SK-N-SH treated with all-trans-retinoic acid at 6 μM for 48 hours (cell line): ENCODE data around the gene ARHGEF10L.

Experiments
- ARNTL ChIP-seq: fragments of 450-650 bp; formaldehyde crosslinking; IDR thresholded peaks from 2 replicates; pipeline ENCODE4 v1.5.0; 2020; ENCODE audit warnings: low read depth, mild to moderate bottlenecking, moderate library complexity, borderline replicate concordance
- CSDC2 ChIP-seq: fragments of 250-450 bp; sonication (Bioruptor Pico); IDR thresholded peaks from 2 replicates; pipeline ENCODE4 v1.5.0; 2020; ENCODE audit warnings: mild to moderate bottlenecking, moderate library complexity
- OSR1 ChIP-seq: fragments of 250-450 bp; sonication (Bioruptor Pico); IDR thresholded peaks from 2 replicates; pipeline ENCODE4 v1.8.0; 2022; ENCODE audit warnings: moderate library complexity, mild to moderate bottlenecking, inconsistent platforms
- PPARA ChIP-seq: fragments of 250-450 bp; sonication (Bioruptor Pico); IDR thresholded peaks from 2 replicates; pipeline ENCODE4 v1.5.0; 2020; ENCODE audit warnings: mild to moderate bottlenecking, borderline replicate concordance
- ZFP30 ChIP-seq: fragments of 450-650 bp; formaldehyde crosslinking; IDR thresholded peaks from 2 replicates; pipeline ENCODE4 v1.5.0; 2022; ENCODE audit warnings: mild to moderate bottlenecking, moderate library complexity
- TF ChIP-seq, protein P1 (sequence below): fragments of 250-450 bp; sonication (Bioruptor Pico); IDR thresholded peaks from 2 replicates; pipeline ENCODE4 v1.8.0; 2020; ENCODE audit warnings: mild to moderate bottlenecking, moderate library complexity, borderline replicate concordance

DNA sequence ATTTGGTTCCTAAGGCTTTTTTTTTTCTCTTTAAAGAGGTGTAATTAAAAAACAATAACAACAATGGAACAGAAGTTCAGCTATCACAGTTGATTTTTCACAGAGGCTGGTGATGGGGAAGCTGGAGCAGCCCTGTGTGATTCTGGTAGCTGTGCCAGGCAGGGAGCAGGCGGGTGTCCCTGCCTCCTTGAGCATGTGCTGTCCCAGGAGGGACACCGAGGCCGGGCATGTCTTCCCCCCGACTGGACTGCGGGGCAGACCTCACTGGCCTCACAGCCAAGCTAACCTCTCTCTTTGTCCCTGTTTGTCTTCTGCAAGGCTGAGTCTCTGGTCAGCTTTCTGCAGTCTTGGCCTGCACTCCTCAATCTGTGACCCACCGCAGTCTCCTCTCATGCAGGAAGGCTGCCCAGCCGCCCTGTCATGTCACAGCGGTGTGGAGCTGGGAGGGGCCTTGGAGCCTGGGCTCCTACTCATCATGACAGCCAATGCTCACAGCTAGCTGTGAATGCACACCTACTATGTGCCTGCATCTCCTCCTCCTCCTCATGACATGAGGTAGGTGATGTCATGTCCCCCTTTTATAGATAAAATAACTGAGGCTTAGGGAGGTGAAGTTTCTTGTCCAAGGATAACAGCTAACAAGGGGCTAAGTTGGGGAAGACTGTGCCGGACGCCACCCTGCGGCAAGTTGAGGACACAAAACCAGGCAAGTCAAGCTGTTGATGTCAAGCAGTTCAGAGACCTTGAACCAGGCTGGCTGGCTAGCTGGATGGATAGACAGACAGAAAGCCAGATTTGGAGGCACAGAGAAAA lies 205.4 kb downstream of the ARHGEF10L start:
- no peak for TF ChIP-seq ARNTL (CRISPR knock-in tag)
- TF ChIP-seq PPARA (CRISPR knock-in tag): no peak
- no peak for TF ChIP-seq ZFP30 (CRISPR knock-in tag)
- TF ChIP-seq, protein P1, sequence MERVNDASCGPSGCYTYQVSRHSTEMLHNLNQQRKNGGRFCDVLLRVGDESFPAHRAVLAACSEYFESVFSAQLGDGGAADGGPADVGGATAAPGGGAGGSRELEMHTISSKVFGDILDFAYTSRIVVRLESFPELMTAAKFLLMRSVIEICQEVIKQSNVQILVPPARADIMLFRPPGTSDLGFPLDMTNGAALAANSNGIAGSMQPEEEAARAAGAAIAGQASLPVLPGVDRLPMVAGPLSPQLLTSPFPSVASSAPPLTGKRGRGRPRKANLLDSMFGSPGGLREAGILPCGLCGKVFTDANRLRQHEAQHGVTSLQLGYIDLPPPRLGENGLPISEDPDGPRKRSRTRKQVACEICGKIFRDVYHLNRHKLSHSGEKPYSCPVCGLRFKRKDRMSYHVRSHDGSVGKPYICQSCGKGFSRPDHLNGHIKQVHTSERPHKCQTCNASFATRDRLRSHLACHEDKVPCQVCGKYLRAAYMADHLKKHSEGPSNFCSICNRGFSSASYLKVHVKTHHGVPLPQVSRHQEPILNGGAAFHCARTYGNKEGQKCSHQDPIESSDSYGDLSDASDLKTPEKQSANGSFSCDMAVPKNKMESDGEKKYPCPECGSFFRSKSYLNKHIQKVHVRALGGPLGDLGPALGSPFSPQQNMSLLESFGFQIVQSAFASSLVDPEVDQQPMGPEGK (CRISPR knock-in tag): no peak
- TF ChIP-seq OSR1: no peak
- no peak for TF ChIP-seq CSDC2
